Adrenal gland (tissue), 12 donors: ENCODE data around the gene FGF14. TPM values are rescaled to one million over a fixed set of nuclear protein-coding genes. Genes with fewer than 3 reads are reported as not detected.

Experiments
- DNase-seq, 7 donors: peaks; one replicate each; pipeline ENCODE4 v3.0.0-alpha.2; 2019 to 2020
- H3K27ac ChIP-seq, 5 donors: fragments of 200-600 bp; sonication (generic) in 4 of 5; 1 replicate in 3 of 5; 2 replicates in 2 of 5; pipeline versions ENCODE4 v1.5.1 to v1.8.0; 2016 to 2020; ENCODE audit warnings: mild to moderate bottlenecking in 1 of 5
- H3K27me3 ChIP-seq: fragments of 200-600 bp; 2 replicates; pipeline ENCODE4 v1.8.0; 2021
- H3K36me3 ChIP-seq, 2 donors: fragments of 200-600 bp; replicated peaks in 1 of 2; 1 replicate in 1 of 2; 2 replicates in 1 of 2; pipeline versions ENCODE4 v1.5.1 to v1.8.0; 2018 to 2022
- H3K4me1 ChIP-seq, 2 donors: fragments of 200-600 bp; replicated peaks in 1 of 2; 1 replicate in 1 of 2; 2 replicates in 1 of 2; pipeline versions ENCODE4 v1.5.1 to v1.8.0; 2018 to 2021
- H3K4me3 ChIP-seq, 4 donors: fragments of 200-600 bp; sonication (generic) in 3 of 4; one replicate each; pipeline ENCODE4 v1.5.1; 2016 to 2018
- H3K9me3 ChIP-seq, 3 donors: fragments of 200-600 bp; sonication (generic) in 1 of 3; replicated peaks in 1 of 3; 1 replicate in 2 of 3; 2 replicates in 1 of 3; pipeline versions ENCODE4 v1.5.1 to v1.8.0; 2016 to 2021
- POLR2A ChIP-seq, 2 donors: fragments of 450-650 bp; IDR thresholded peaks; one replicate each; pipeline ENCODE4 v1.6.1; 2017; ENCODE audit warnings: antibody characterized with exemption in 2 of 2, mild to moderate bottlenecking in 2 of 2, moderate library complexity in 1 of 2
- WGBS, 4 donors: extraction: QIAGEN DNeasy Blood & Tissue Kit in 2 of 4; methylation state at CpG; one replicate each; pipeline versions ENCODE4 v1.1.5 to v1.1.7; 2013 to 2017; 5-methylcytosine and 5-hydroxymethylcytosine counted together
- intact Hi-C, 2 donors: fragments of 100-400 bp; cut with DNase I; formaldehyde crosslinking; loops; one replicate each; pipeline versions ENCODE4 v1.14.1 to v1.15.0; 2022 to 2023
- polyA plus RNA-seq, 3 donors: library from polyadenylated mRNA; stranded (reverse); fragments of 200-250 nt in 2 of 3; fragments of 350-450 nt in 1 of 3; fragmentation: Illumina TruSeq in 1 of 3; extraction: RNeasy Lipid Tissue Mini Kit (QIAGEN cat#74804) in 1 of 3; gene quantifications; one replicate each; pipeline ENCODE4 v1.2.3, GENCODE V29; 2013 to 2014
- total RNA-seq, 9 donors: library from RNA; depleted of rRNA in 4 of 9; stranded (reverse); fragments of >200 nt in 4 of 9; fragments of 120-200 nt in 1 of 9; fragmentation: NEBNext Ultra II Directional in 1 of 9; extraction: Animal tissue kit (Norgen Biotek cat#: 25700) in 1 of 9; gene quantifications; one replicate each; pipeline versions ENCODE4 v1.1.0 to v1.2.4, GENCODE V29; 2013 to 2023
- TF ChIP-seq, protein P1 (sequence below), 6 experiments: fragments of 450-650 bp in 4 of 6; fragments of 200-600 bp in 2 of 6; sonication (generic) in 1 of 6; IDR thresholded peaks; 1 replicate in 5 of 6; 2 replicates in 1 of 6; pipeline versions ENCODE4 v1.5.1 to v1.8.0; 2016 to 2021; ENCODE audit warnings: antibody characterized with exemption in 6 of 6, mild to moderate bottlenecking in 2 of 6, moderate library complexity in 1 of 6
- donor health status: healthy with polysubstance abuse.
- donor health status: Bipolar disorder and iron deficiency.
- donor health status: DM: yes; HTN: yes; CAD: no.
- donor health status: DM: no; HTN: no; CAD: no.
- donor health status: DM: no; HTN: no; CAD: no.
- donor health status: DM: yes; HTN: yes; CAD: no.

The FGF14 gene
- total and polyA plus RNA-seq, 12 donors, result 0.32 to 9.3 (median 2.8) TPM; not detected in 2

DNA sequence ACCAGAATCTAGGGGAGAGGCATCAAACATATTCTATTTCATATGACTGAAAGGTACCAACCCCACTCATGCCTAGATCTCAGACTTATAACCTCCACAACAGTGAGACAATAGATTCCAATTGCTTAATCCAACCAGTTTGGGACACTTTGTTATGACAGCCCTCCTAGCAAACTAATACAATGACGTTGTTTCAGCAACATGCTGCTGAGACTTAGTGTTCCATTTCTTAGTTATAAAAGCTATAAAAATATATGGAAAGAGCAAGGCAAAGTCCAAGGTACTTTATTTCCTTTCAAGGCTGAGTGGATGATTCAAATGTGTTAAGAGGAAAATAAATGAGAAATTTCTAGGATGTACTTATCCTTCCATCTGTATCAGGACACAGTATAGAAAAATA is 352.0 kb downstream of the FGF14 start:
- no peak overlapping the region for H3K27ac ChIP-seq
- intact Hi-C loops, result no loop called here
- 69 to 85% (median 82%) methylated on average over 1 of the region's 1 CpG for WGBS, 4 donors
- TF ChIP-seq, protein P1, sequence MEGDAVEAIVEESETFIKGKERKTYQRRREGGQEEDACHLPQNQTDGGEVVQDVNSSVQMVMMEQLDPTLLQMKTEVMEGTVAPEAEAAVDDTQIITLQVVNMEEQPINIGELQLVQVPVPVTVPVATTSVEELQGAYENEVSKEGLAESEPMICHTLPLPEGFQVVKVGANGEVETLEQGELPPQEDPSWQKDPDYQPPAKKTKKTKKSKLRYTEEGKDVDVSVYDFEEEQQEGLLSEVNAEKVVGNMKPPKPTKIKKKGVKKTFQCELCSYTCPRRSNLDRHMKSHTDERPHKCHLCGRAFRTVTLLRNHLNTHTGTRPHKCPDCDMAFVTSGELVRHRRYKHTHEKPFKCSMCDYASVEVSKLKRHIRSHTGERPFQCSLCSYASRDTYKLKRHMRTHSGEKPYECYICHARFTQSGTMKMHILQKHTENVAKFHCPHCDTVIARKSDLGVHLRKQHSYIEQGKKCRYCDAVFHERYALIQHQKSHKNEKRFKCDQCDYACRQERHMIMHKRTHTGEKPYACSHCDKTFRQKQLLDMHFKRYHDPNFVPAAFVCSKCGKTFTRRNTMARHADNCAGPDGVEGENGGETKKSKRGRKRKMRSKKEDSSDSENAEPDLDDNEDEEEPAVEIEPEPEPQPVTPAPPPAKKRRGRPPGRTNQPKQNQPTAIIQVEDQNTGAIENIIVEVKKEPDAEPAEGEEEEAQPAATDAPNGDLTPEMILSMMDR (IDR thresholded peaks at IDR 0.05), result no peak
- no peak for TF ChIP-seq POLR2A (IDR thresholded peaks at IDR 0.05)
- H3K4me1 ChIP-seq, result no peaks in the 10 kb centered on the region
- H3K9me3 ChIP-seq, result peaks cover 0 to 18% (median 13%) of the 10 kb centered on the region in 3 donors
- no peaks in the 10 kb centered on the region for H3K27me3 ChIP-seq
- no peak overlapping the region for H3K4me3 ChIP-seq
- no peaks in the 10 kb centered on the region for H3K36me3 ChIP-seq
- no peak for DNase-seq

DNA sequence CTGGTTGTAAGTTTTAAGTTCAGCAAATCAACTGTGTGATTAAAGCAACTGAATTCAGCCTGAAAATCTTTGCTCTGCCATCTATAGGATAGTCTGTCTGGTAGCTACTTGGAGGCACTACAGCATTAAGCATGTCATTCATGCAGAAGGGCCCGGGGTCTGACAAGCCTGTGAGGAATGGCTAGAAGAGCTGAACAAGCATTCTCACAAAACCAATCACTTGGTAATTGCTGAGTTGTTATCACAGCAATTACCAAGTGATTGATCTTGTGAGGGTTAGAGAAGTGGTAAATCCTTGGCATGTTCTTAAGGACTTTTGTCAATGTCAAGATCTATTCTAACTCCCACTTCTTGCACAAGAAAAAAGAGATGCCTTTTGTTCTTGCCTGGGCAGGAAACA is 356.1 kb downstream of the FGF14 start:
- intact Hi-C loops, result no loop called here
- DNase-seq, result no peak
- no peak overlapping the region for H3K4me3 ChIP-seq
- no peaks in the 10 kb centered on the region for H3K9me3 ChIP-seq
- no peaks in the 10 kb centered on the region for H3K36me3 ChIP-seq
- no peaks in the 10 kb centered on the region for H3K27me3 ChIP-seq
- H3K27ac ChIP-seq, result no peak overlapping the region
- H3K4me1 ChIP-seq, result no peaks in the 10 kb centered on the region
- TF ChIP-seq POLR2A (IDR thresholded peaks at IDR 0.05), result no peak
- TF ChIP-seq, protein P1 (IDR thresholded peaks at IDR 0.05), result no peak
- WGBS, 4 donors, result 0 to 10% (median 9%) methylated on average over 1 of the region's 1 CpG

DNA sequence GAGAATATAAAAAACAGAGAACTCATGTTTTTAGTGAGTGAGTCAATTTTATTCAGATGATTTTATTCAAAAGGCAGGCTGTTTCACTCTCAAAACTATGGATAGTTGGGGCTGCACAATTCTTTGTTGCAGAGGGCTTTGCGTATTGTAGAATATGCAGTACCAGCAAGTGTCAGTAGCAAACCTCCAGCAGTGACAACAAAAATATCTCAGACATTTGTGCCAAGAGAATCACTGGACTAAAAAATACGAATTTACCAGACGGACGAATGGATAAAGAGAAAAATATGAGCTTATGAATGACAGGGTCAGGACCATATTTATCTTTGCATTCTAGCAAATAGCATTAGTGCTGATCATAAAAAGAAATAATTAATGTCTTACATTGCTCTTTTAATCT is 359.1 kb downstream of the FGF14 start:
- H3K9me3 ChIP-seq, result no peaks in the 10 kb centered on the region
- WGBS, 4 donors, result 41 to 54% (median 49%) methylated on average over 4 of the region's 4 CpGs

DNA sequence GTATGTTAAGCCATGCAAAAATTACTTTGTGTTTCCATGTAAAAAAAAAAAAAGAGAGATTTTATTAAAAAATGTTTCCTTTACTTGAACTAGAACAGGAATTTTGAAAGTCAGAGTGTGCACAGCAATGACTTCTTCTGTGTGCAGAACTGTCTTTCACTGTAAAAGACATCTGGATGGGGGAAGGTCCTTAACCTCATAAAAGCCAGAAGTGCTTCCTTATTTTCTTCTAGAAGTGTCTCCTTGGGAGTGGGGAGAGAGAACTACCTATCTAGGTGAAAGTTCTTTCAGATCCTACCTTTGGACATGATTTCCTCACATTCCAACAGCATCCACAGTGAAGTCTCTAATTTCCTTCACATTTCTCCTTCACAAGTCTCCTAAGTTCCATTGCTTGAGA is 360.3 kb downstream of the FGF14 start:
- Histone ChIP-seq H3K9me3 (no peaks in the 10 kb centered on the region), H3K4me3 (no peak overlapping the region), H3K27ac (no peak overlapping the region), H3K4me1 (no peaks in the 10 kb centered on the region), H3K36me3 (no peaks in the 10 kb centered on the region), H3K27me3 (no peaks in the 10 kb centered on the region)
- no peak for DNase-seq
- TF ChIP-seq POLR2A (IDR thresholded peaks at IDR 0.05), result no peak
- TF ChIP-seq, protein P1 (IDR thresholded peaks at IDR 0.05), result no peak
- intact Hi-C loops, result no loop called here

More for the DNA sequence above, 359.1 kb downstream of the FGF14 start:
- H3K4me1 ChIP-seq, result no peaks in the 10 kb centered on the region
- TF ChIP-seq, protein P1 (IDR thresholded peaks at IDR 0.05), result no peak
- no peak for TF ChIP-seq POLR2A (IDR thresholded peaks at IDR 0.05)
- intact Hi-C loops, result no loop called here
- H3K36me3 ChIP-seq, result no peaks in the 10 kb centered on the region
- H3K27me3 ChIP-seq, result no peaks in the 10 kb centered on the region
- no peak overlapping the region for H3K27ac ChIP-seq
- no peak for DNase-seq
- no peak overlapping the region for H3K4me3 ChIP-seq
